AML-193 (cell line): ENCODE measurements around the gene TMEM30A.
A peak's percentile ranks its signal among the peaks of the same experiment; 100 is the strongest.

Experiments used
- DNase-seq, 2 experiments: peaks; one replicate each; lab custom pipeline; 2025; lab: John Stamatoyannopoulos, UW

Gene TMEM30A

GRCh38 chr6:75217193-75217592 lies 67.4 kb downstream of the TMEM30A start:
- DNase-seq, result peak in 1 of 2 experiments; percentile 13

- no peak for DNase-seq
Measured at GRCh38 chr6:75215291-75215690, 69.3 kb downstream of the TMEM30A start.

GRCh38 chr6:75213732-75214131 lies 70.9 kb downstream of the TMEM30A start:
- no peak for DNase-seq

- no peak for DNase-seq
Measured at GRCh38 chr6:75213112-75213511, 71.5 kb downstream of the TMEM30A start.

GRCh38 chr6:75211920-75212590 lies 72.5 kb downstream of the TMEM30A start:
- DNase-seq, result no peak

GRCh38 chr6:75210885-75211739 lies 73.5 kb downstream of the TMEM30A start:
- DNase-seq, result peak; percentile 80 to 81

GRCh38 chr6:75209184-75209723 lies 75.3 kb downstream of the TMEM30A start:
- DNase-seq, result no peak

- DNase-seq, result peak; percentile 63 to 68
Measured at GRCh38 chr6:75208298-75209183, 76.1 kb downstream of the TMEM30A start.

GRCh38 chr6:75206576-75207342 lies 77.8 kb downstream of the TMEM30A start:
- DNase-seq, result no peak

GRCh38 chr6:75205776-75206575 lies 78.6 kb downstream of the TMEM30A start, which contains the start of gene COL12A1:
Gene COL12A1 (minus strand): TSS chr6:75206053. CDS start chr6:75202792, 3,261 bp downstream.
- no peak for DNase-seq

- DNase-seq, result no peak
Measured at GRCh38 chr6:75204959-75205775, 79.4 kb downstream of the TMEM30A start.

- DNase-seq, result no peak
Measured at GRCh38 chr6:75204217-75204958, 80.2 kb downstream of the TMEM30A start.

- no peak for DNase-seq
Measured at GRCh38 chr6:75203721-75204120, 80.9 kb downstream of the TMEM30A start.
